NCI-H2081 treated with DMSO at 0.1 percent for 48 hours (cell line): ENCODE results near the gene IL12A.

Experiments used
- DNase-seq: peaks from one replicate; lab custom pipeline; 2025; lab: John Stamatoyannopoulos, UW

The IL12A gene

DNA sequence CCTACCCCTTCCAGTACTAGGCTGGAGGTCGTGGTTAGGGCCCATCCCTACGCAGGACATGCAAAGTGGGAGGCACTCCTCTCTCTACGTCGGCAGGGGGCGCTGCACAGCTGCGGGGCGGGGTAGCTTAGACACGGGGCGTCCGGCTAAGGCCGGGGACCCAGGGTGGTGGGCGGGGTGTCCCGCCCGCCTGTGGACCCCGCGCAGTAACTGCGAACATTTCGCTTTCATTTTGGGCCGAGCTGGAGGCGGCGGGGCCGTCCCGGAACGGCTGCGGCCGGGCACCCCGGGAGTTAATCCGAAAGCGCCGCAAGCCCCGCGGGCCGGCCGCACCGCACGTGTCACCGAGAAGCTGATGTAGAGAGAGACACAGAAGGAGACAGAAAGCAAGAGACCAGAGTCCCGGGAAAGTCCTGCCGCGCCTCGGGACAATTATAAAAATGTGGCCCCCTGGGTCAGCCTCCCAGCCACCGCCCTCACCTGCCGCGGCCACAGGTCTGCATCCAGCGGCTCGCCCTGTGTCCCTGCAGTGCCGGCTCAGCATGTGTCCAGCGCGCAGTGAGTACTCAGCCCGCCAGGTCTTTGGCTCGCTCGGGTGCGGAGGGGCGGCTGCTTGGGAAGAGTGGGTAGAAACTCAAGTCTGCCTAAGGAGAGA, at the start of gene IL12A:
Gene IL12A (plus strand): TSS at position 219 of the 655 bp plus-strand sequence.
- no peak for DNase-seq

DNA sequence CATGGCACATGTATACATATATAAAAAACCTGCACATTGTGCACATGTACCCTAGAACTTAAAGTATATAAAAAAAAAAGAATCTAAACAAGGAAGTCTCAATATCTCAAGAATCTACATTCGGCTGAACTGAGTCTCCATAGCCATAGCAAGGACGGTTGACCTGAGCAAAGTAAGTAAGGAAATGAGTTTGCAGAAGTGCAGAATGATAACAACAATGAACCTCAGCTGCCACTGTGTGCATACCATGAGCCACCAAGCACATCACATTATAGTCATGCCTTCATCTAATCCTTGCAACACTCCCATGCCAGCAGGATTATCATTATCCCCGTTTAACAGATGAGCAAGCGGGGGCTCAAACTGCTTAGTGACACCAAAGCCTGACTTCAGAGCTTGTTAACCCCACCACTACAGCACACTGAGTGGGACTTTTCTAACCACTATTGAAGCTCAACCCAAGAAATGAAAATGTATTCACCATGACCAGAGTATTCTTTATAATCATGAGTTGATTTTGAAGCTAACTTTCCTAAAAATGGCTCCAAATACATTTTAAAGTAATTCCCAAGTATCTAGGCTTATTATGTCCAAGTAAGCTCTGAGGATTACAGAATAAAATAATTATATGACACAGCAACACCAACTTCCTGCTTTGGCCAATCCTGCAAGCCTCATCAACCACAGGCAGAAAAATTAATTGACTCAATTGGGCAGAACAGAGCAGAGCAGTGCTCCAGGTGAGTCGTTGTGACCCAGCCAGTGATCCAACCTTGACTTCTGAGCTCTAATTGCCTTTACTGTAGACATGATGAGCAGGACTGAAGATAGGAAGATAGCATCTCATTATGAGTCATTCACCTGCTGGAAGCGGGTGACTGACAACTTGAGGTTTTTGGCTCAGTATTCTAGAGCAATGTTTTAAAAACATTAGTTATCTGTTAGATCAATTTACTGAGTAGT, 47.3 kb upstream of the IL12A start:
- DNase-seq: no peak

DNA sequence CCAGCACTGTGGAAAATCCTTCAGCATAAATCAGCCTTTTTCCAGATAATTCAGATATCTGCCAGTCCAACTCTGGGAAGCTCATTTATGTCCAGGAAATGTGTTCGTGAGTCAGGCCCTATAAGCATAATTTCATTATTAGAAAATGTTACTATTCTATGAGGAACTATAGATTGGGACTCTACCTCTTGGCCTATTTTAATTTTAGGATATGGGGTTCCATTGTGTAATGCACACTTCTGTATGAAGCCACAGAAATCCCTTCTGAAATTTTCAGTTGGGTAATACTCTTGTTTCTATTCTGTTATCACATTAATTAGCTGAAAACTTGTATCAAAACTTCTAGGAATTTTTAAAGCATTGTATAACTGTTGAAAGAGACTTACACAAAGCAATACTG, 43.9 kb upstream of the IL12A start:
- no peak for DNase-seq

DNA sequence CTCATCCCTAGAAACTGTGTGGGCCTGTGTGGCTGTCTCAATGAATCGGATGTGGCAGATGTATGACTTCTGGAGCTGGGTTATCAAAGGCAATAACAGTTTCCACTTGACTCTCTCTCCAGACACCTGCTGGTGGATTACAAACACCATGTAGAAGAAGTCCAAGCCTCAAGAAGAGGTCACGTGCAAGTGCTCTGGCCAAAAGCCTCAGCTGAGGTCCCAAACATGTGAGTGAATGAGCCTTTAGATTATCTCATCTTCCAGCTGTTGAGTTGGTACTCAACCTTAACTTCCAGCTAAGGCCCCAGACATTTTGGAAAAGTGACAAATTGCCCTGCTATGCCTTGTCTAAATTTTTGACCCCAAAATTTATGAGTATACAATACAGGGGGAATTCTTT, 42.7 kb upstream of the IL12A start:
- DNase-seq: no peak

DNA sequence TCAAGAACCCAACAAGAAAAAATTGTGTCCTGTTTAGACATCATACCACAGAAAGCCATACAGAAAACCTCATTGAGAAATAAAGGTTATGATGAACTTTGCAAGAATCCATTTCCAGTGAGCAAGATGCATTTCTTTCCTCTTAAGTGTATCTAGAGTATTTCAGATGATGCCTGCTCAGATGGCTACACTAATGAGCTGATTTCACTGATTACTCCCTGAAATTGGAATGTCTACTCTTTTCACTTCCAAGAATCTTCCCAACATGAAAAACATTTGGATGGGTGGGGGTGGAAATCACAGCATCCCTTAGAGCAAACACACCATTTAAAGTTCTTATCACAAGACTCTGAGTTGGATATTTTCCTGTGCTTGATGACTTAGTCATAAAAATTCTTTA, 41.4 kb upstream of the IL12A start:
- DNase-seq: no peak

DNA sequence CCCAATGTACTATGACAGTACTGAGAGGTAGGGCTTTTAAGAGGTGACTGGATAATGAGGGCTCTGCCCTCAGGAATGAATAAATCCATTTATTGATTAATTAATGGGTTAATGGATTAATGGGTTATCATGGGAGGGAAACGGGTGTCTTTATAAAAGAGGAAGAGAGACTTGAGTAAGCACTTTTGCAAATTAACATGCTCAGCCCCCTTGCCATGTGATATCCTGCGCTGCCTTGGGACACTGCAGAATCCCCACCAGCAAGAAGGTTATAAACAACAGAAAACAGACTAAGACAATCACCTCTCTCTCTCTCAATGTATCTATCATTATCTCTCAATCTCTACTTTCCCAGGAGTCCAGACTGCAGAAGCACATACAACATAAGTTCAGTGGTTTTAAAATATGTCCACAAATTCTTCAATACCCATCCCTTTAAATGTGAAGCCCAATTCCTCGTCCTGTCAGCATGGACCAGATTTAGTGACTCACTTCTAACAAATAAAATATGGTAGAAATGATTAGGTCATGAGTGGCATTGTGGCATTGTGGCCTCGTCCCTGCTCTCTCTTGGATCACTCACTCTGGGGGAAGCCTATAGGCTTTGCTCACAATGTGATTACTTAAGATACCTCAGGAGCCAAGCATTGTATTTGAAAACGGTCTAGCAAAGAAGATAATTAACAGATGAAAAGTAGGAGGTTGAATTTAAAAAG, 40.0 kb upstream of the IL12A start:
- DNase-seq: no peak

DNA sequence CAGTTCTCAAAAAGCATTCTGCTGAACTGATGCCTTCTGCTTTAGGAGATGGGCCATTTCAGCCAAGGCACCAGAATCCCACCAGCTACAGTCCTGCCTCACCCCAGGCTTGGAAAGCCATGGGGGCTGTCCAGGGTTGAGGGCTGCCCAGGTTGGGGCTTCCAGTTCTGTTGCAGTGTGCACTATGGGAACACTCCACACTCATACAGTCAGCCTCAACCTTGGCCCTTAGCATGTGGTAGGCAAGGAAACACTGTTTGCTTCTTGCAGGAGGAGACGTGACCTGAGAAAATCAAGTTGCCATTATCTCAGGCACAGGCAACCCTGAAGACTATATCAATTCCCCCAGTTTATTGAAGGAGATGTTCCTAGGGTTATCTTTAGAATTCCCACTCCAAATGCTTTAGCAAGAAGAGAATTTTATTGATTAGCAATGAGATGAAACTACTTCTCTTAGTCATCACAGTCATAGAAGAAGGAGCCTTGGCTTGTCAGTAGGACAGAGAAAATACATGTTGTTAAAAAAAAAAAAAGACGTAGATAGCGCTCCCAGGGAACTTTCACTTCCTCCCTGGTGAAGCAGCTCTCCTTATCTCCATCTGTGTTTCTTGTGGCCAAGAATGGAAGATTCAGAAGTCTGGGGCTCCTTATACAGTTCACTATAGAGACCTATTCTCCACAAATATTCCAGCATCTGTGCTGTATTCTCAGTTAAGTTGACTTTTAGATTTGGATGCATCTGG, 38.3 kb upstream of the IL12A start:
- no peak for DNase-seq

DNA sequence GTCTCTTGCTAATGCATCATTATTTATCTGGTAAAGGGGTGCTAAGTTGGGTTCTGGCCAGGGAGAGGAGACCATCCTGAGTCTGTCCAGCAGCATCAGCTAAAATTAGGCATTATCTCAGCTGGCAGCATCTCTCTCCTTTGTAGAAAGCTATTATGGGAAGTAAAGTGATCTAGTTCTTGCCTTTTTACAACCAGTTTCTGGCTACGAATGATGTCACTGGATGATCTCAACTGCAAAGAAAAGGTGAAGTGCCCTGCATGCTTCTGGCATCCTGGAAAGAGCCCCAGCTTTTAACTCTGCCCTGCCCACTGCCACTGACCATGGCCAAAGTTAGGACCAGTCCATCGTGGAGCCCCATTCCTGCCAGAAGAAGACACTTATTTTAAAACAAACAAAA, 37.1 kb upstream of the IL12A start:
- no peak for DNase-seq

DNA sequence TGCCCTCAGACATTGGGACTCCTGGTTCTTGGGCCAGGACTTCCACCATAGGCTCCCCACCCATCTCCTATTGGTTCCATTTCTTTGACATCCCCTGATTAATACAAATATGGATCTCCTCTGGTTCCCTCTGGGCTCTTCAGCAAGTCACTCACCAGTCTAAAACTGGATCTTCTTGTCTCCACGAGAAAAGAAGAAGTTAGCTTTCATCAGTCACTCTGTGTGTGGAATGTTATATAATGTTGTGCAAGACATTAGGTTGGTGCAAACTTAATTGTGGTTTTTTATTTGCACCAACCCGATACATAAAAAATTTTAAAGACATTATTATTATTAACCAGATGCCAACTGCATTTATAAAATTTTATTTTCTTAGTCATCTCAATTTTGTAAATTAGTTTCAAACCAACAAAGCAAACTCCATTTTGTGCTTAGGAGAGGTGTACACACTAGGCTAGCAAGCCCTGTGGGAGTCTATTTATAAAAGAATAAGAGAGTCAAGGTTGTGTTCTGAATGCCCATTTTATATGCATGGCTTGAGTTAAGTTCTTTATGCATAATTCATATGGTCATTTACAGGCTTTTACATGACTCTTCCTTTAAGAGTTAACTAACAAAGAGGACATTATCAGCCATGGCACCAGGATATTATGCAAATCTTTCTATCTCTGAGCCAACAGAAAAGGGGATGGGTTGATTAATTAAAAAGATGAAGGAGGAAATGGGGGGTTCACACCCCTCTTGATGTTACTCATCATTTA, 35.1 kb upstream of the IL12A start:
- DNase-seq: no peak

DNA sequence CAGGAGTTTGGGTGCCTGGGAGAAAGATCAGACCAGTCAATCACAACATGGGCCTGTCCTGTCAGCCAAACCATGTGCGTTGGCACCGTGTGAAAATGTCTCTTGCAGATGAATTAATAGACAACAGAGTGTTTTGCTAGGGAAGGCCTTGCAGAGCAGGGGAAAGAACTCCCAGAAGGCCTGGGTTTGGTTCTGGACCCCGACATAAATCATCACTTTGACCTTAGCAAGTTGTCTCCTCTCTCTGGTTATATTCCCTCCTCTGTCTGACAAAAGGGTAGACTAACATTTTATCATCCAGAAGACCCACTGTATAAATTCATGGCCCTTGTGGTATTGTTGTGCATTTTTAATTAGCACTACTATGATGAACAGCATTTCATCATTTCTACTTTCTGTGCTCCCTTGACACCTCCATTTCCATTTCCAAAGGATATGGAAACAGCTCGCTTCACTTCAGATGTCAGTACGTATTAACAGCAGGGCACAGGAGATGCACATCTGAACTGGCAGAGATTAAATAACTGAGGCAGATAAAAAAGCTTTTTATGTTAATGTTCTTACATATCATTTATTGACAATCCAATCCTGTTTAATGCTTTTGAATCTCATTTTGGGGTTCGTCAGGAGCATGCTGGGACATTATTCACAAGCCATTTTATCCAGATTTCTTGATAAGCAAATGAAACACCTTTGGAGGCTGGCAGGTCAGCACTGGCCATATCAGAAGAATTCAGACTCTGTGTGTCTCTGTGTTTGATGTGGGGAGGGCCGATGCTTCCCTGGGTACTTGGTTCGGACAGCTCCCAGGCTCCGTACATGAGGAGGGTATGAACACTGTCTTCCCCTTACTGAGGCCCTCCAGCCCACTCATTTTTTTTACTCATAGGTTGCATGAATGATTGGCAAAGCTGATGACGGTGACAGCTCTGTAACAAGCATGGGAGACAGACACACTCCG, 28.2 kb upstream of the IL12A start:
- DNase-seq: no peak

DNA sequence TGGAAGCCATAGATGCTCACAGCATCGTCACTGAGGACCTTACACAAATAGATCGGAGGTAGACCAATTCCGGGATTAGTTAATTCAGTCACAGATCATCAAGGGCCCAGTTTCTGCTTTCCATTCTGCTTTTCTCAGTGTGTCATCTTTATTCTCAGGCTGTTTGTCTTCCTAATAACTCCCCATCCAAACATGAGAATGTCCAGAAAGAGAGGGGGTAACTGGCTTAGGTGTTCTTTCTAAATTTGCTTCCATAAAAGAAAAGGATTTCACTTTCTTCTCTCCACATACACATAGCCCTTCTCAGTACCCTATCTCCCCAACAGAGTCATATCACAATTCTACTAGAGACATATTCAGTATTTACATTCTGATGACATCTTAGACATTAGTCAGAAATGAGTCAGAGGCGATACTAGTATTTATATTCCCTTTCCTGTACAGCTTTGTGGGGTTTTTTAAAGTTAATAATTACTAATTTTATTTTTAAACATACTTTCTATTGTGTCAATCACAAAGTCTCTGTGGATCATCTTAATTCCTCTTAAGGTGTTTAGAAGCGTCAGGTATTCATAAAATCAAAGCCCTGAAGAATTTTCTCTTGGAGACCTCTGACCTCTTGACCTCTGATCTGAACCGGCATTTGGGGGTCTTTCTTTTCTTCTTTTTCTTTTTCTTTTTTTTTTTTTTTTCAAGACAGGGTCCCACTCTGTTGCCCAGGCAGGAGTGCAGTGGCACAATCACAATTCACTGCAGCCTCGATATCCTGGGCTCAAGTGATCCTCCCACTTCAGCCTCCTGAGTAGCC, 24.3 kb upstream of the IL12A start:
- no peak for DNase-seq

DNA sequence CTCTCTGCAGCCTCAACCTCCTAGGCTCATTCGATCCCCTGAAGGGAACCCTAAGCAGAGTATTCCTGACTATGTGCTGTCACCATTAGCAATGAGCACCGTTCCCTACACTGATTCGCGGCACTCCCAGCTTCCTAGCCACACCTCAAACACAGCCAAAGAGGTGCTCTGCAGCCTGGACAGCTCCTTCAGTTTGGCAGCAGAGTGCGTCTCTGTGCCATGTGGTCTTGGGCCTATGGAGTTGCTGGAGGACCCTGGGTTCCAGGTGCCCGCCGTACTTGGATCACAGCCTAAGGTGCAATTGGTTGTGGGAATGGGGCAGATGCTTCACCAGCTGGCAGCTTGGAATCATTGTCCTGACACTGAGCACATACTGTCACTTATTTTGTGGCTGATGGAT, 17.3 kb upstream of the IL12A start:
- DNase-seq: no peak

DNA sequence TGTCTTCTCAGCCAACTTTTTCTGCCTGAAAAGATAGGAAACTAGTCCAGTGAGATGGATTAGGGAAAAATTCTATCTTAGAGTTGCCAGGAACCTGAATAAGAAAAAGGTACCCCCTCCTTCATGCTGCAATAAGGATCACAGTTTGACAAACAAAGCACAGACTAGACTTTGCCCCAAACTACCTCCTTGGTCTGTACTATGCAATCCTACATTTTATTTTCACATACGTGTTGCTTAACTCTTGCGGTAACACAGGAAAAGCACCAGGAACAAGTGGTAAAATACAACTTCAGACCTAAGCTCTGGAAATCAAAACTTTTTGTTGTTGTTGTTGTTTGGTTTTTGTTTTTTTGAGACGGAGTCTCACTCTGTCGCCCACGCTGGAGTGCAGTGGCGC, 11.3 kb upstream of the IL12A start:
- DNase-seq: no peak

DNA sequence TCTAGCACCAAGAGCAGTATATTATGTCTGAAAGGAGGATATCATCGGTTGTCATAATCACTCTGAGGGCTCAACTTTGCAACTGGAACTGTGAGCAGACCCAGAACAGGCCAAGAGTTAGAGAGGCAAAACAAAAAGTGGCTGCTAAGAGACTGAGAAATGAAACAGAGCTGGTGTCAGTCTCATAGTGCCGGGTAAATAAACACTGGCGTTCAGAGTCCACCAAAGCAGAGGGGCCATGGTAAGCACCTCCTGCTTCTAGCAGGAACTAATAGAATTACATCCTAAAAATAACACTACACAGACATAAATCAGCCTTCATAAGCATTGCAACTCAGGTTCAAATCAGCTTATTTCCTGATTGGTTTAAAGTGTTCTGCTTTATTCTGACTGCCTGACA, 10.3 kb upstream of the IL12A start:
- DNase-seq: no peak

DNA sequence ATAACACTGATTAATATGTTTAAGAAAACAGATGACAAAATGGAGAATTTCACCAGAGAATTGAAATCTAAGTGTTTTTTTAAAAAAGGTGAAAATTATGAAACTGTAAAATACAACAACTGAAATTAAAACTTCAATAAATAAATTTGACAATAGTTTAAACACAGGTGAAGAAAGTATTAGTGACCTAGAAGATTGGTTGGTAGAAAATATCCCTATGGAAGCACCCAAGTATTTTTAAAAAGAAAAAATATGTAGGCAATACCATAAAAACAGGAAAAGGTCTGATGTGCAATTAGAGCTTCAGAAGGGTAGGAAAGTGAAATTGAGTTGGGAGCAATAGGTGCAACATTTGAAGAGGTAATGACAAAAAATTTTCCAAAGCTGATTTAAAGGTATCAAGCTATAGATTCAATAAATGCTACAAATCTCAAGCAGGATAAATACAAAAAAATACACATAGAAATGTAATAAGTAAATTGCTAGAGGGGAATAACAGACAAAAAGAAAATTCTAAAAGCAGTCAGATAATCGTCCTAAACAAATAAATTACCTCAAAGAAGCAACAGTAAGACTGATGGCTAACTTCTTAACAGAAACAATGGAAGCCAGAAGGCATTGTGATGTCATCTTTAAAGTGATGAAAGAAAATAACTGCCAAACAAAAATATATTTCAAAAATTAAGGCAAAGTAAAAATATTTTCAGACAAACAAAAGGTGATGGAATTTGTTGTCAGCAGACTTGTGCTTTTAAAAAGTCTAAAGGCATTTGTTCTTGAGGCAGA, 9.5 kb upstream of the IL12A start:
- no peak for DNase-seq

DNA sequence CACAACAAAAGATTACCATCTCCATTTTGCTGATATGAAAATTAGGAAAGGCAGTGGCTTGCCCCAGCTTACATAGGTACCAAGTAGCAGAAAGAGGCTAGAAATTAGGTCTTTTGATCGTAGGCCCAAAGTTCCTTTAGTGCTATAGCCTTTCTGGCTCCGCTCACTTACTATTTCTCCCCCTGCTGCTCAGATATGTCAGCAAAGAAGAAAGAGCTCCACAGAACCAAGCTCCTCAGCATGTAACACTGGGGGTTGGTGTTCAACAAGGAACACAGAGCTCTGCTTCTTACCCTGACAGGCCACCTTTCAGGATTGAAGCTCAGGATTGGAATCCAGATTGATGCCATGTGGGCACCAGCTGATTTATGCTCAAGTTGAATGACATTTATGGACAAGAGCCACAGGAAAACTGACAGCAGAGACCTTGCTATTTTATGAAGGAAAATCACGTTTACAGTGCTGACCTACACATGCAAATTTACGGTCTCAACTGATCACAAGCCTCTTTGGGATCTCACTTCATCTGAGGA, 6.1 kb upstream of the IL12A start:
- no peak for DNase-seq

DNA sequence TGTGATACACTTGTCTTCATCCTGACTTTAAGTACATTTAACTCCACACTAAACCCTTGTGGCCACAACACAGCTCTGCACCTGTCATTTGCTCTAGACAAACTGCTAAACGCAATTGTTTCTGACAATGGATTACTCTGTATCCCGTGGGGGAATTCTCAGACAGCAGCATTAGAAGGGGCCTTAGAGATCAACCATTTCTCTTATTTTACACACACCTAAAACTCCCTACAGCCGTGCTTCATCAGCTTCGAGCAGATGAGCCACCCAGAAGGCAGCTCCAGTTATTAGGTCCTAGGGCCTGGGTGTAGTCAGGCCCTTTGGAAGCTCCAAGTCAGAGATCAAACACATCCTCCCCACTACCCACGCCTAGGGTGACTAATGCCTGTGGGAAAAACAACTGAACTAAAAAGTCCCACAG, 1.3 kb upstream of the IL12A start:
- no peak for DNase-seq
